KMS-11 (cell line): ENCODE measurements around the gene DRC3.
A peak's percentile ranks its signal among the peaks of the same experiment; 100 is the strongest.

Experiments
- H2AFZ ChIP-seq: fragments of 200-600 bp; sonication (generic); 2 replicates; pipeline ENCODE4 v1.6.1; 2016; ENCODE audit warnings: antibody characterized with exemption, mixed run types, low read depth
- H3K27ac ChIP-seq: fragments of 200-600 bp; sonication (generic); 2 replicates; pipeline ENCODE4 v1.6.1; 2016; ENCODE audit warnings: mild to moderate bottlenecking, mixed run types
- H3K27me3 ChIP-seq: fragments of 200-600 bp; sonication (generic); 2 replicates; pipeline ENCODE4 v1.6.1; 2017; ENCODE audit warnings: mild to moderate bottlenecking, low read depth, mixed run types, moderate library complexity; ENCODE audit not compliant: insufficient read depth
- H3K36me3 ChIP-seq: fragments of 200-600 bp; sonication (generic); 2 replicates; pipeline ENCODE4 v1.6.1; 2017; ENCODE audit warnings: mild to moderate bottlenecking, mixed run types; ENCODE audit not compliant: insufficient read depth
- H3K4me1 ChIP-seq: fragments of 200-600 bp; sonication (generic); 2 replicates; pipeline ENCODE4 v1.6.1; 2016; ENCODE audit warnings: mild to moderate bottlenecking, low read depth, mixed run types; ENCODE audit not compliant: poor library complexity, severe bottlenecking
- H3K4me2 ChIP-seq: fragments of 200-600 bp; sonication (generic); 2 replicates; pipeline ENCODE4 v1.7.0; 2016; ENCODE audit warnings: mild to moderate bottlenecking, mixed run types
- H3K4me3 ChIP-seq: fragments of 200-600 bp; sonication (generic); IDR thresholded peaks from 2 replicates; pipeline ENCODE4 v1.6.1; 2017; ENCODE audit warnings: low read depth, low read length, mixed read lengths; ENCODE audit not compliant: insufficient read depth
- H3K79me2 ChIP-seq: fragments of 200-600 bp; sonication (generic); 2 replicates; pipeline ENCODE4 v1.6.1; 2016; ENCODE audit warnings: low read depth, mixed run types; ENCODE audit not compliant: insufficient read depth
- H3K9ac ChIP-seq: fragments of 200-600 bp; sonication (generic); 2 replicates; pipeline ENCODE4 v1.6.1; 2016; ENCODE audit warnings: mild to moderate bottlenecking, mixed run types
- H4K20me1 ChIP-seq: fragments of 200-600 bp; sonication (generic); 2 replicates; pipeline ENCODE4 v1.6.1; 2016; ENCODE audit warnings: mild to moderate bottlenecking, mixed run types; ENCODE audit not compliant: insufficient read depth
- TF ChIP-seq, protein P1 (sequence below): fragments of 200-600 bp; sonication (generic); conservative IDR thresholded peaks from 2 replicates; pipeline ENCODE4 v1.6.1; 2017; ENCODE audit warnings: low read depth, mild to moderate bottlenecking, antibody characterized with exemption, low read length, moderate library complexity, mixed read lengths

Gene DRC3

DNA sequence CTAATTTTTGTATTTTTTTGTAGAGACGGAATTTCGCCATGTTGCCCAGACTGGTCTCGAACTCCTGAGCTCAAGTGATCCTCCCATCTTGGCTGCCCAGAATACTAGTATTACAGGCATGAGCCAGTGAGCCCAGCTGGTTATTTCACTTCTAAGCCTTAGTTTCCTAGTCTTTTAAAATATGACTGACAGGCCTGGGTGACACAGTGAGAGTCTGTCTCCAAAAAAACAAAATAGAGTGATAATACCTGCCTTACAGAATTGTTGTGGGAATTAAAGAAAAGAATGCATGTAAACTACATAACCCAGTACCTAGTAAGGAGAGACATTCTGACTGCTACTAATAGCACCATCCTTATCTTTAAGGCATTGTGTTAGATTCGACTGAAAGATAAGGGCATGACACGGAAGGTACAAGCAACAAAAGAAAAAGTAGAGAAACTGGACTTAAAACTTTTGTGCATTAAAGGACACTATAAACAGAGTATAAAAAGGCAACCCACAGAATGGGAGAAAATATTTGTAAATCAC lies 12.1 kb upstream of the DRC3 start:
- Histone ChIP-seq H3K36me3 (no peaks in the 10 kb centered on the region), H4K20me1 (no peaks in the 10 kb centered on the region), H3K4me3 (no peak overlapping the region), H3K27me3 (no peaks in the 10 kb centered on the region), H3K9ac (no peak overlapping the region), H3K27ac (no peak overlapping the region), H3K4me1 (peaks cover 25% of the 10 kb centered on the region), H3K79me2 (no peaks in the 10 kb centered on the region), H3K4me2 (no peak overlapping the region), H2AFZ (no peak overlapping the region)
- TF ChIP-seq, protein P1, sequence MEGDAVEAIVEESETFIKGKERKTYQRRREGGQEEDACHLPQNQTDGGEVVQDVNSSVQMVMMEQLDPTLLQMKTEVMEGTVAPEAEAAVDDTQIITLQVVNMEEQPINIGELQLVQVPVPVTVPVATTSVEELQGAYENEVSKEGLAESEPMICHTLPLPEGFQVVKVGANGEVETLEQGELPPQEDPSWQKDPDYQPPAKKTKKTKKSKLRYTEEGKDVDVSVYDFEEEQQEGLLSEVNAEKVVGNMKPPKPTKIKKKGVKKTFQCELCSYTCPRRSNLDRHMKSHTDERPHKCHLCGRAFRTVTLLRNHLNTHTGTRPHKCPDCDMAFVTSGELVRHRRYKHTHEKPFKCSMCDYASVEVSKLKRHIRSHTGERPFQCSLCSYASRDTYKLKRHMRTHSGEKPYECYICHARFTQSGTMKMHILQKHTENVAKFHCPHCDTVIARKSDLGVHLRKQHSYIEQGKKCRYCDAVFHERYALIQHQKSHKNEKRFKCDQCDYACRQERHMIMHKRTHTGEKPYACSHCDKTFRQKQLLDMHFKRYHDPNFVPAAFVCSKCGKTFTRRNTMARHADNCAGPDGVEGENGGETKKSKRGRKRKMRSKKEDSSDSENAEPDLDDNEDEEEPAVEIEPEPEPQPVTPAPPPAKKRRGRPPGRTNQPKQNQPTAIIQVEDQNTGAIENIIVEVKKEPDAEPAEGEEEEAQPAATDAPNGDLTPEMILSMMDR, result no peak

DNA sequence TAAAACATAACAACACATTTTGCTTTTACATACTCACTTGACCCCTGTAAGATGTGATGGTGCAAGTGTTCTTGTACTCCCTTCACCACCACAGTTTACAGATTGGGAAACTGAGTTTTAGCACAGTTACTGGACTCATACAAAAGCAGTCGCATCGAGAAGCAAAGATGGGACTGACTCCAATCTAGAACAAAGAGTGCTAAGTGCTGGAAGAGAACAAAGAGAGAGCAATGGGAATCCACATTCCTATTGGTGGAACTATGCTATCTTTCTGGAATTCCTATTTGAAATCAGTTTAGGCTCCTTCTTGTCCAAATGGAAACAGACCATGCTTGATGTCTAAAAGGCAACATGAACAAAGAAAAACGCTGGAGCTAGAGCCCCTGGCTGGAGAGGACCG lies 9.6 kb upstream of the DRC3 start:
- no peaks in the 10 kb centered on the region for H3K27me3 ChIP-seq
- no peak overlapping the region for H3K4me3 ChIP-seq
- peaks cover 44% of the 10 kb centered on the region for H3K4me1 ChIP-seq
- TF ChIP-seq, protein P1, result no peak
- no peak overlapping the region for H3K27ac ChIP-seq
- H3K79me2 ChIP-seq, result no peaks in the 10 kb centered on the region
- no peak overlapping the region for H2AFZ ChIP-seq
- no peaks in the 10 kb centered on the region for H4K20me1 ChIP-seq
- H3K4me2 ChIP-seq, result no peak overlapping the region; the same call in 1 of the 2 replicates
- no peak overlapping the region for H3K9ac ChIP-seq
- no peaks in the 10 kb centered on the region for H3K36me3 ChIP-seq

DNA sequence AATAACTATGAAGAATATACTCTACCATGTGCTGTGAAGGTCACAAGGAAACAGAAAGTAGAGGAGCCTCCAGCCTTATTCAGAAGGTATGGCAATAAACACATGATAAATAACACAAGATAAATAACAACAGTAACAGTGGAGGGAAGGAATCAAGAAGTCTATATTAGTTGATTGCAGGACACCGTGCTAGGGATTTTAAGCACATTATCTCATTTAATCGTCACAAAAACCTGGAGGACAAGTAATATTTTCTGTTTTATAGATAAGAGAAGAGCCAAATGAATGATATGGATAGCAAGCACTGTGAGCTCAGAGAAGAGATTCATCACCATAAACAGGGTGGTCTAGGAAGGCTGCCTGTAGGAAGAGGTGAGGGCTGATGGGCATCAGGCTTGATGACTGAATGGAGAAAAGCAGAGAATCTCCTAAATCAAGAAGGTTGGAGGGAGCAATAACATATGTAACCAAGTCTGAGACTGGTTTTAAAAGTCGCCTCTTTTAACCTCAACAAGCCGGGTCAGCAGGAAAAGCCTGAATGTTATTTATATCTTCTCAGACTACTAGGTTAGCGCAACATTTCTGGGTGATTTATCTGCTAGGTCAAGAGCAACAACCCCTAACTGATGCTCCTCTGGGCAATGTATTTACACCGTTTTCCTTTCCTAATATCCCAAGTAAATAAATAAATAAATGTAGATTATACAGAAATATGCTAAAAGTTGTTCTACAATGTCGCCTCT lies 8.8 kb upstream of the DRC3 start:
- H3K4me2 ChIP-seq, result peak overlapping the region; percentile 10; the same call in 1 of the 2 replicates
- no peak overlapping the region for H3K9ac ChIP-seq
- H3K27ac ChIP-seq, result no peak overlapping the region
- TF ChIP-seq, protein P1, result no peak
- no peak overlapping the region for H3K4me3 ChIP-seq
- no peaks in the 10 kb centered on the region for H3K27me3 ChIP-seq
- H3K4me1 ChIP-seq, result peaks cover 44% of the 10 kb centered on the region
- no peaks in the 10 kb centered on the region for H3K36me3 ChIP-seq
- H3K79me2 ChIP-seq, result no peaks in the 10 kb centered on the region
- H2AFZ ChIP-seq, result no peak overlapping the region
- H4K20me1 ChIP-seq, result no peaks in the 10 kb centered on the region

DNA sequence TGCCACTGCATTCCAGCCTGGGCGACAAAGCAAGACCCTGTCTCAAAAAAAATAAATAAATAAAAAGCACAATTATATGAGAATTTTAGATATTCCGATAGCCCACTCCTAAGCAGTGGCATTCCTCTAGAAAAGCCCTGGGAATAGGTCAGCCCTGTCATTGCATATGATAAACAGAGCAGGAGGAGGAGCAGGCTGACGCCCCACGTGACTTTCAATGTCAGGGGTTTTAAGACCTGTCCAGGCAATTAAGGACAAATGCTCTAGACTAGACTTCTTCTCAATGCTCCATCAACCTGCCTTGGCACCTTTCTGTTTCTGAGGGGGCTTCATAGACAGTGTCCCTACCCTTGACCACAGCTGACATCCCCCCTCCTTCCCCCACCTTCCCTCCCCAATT lies 8.0 kb upstream of the DRC3 start:
- Histone ChIP-seq H3K4me2 (no peak overlapping the region), H3K27me3 (no peaks in the 10 kb centered on the region), H3K79me2 (no peaks in the 10 kb centered on the region), H3K9ac (no peak overlapping the region), H3K4me1 (peaks cover 44% of the 10 kb centered on the region), H3K27ac (no peak overlapping the region), H3K4me3 (no peak overlapping the region), H3K36me3 (no peaks in the 10 kb centered on the region), H2AFZ (no peak overlapping the region), H4K20me1 (no peaks in the 10 kb centered on the region)
- TF ChIP-seq, protein P1, result no peak
